MCF 10A (cell line): Measurements from ENCODE around the gene VARS2. TPM values are rescaled to one million over a fixed set of nuclear protein-coding genes. Genes with fewer than 3 reads are reported as not detected.
A peak's percentile ranks its signal among the peaks of the same experiment; 100 is the strongest.

Experiments used
- BruUV-seq: library from RNA; stranded (reverse); fragments of 400-500 nt; replicated peaks from 2 replicates; lab custom pipeline; 2021; lab: Mats Ljungman, UMichigan
- CTCF ChIA-PET: fragments of 300-600 bp; sonication (Branson Sonifier 250); formaldehyde crosslinking; extraction: SDS; loops from one replicate; lab custom pipeline; 2021; ENCODE audit warnings: antibody characterized with exemption, inconsistent platforms; lab: Yijun Ruan, JAX
- POLR2A ChIA-PET: fragments of 300-600, 350-650 bp; sonication (Branson Sonifier 250); formaldehyde crosslinking; extraction: SDS; loops from one replicate; lab custom pipeline; 2020; ENCODE audit warnings: antibody characterized with exemption, inconsistent platforms; lab: Yijun Ruan, JAX
- DNase-seq: peaks from one replicate; pipeline ENCODE4 v3.0.0-alpha.2; 2018; ENCODE audit not compliant: unreplicated experiment
- H3K27ac Mint-ChIP-seq: one replicate; pipeline ENCODE4 v1.8.0; 2022; ENCODE audit warnings: mild to moderate bottlenecking, low read depth, mixed read lengths; ENCODE audit not compliant: unreplicated experiment
- H3K27me3 Mint-ChIP-seq: one replicate; pipeline ENCODE4 v1.8.0; 2022; ENCODE audit warnings: mixed read lengths; ENCODE audit not compliant: insufficient read depth, unreplicated experiment
- H3K36me3 Mint-ChIP-seq: one replicate; pipeline ENCODE4 v1.8.0; 2022; ENCODE audit warnings: mild to moderate bottlenecking, moderate library complexity, mixed read lengths; ENCODE audit not compliant: insufficient read depth, unreplicated experiment
- H3K4me1 Mint-ChIP-seq: one replicate; pipeline ENCODE4 v1.8.0; 2022; ENCODE audit warnings: mixed read lengths; ENCODE audit not compliant: insufficient read depth, unreplicated experiment
- H3K4me3 Mint-ChIP-seq: one replicate; pipeline ENCODE4 v1.8.0; 2022; ENCODE audit warnings: mild to moderate bottlenecking, moderate library complexity, mixed read lengths; ENCODE audit not compliant: unreplicated experiment
- H3K9me3 Mint-ChIP-seq: one replicate; pipeline ENCODE4 v1.8.0; 2022; ENCODE audit warnings: mixed read lengths; ENCODE audit not compliant: unreplicated experiment
- intact Hi-C: fragments of 100-400 bp; cut with micrococcal nuclease; formaldehyde crosslinking; loops from 2 replicates; pipeline ENCODE4 v1.14.1; 2022
- total RNA-seq: library from RNA; stranded (reverse); gene quantifications from 2 replicates; pipeline ENCODE4 v1.2.3, GENCODE V29; 2022
- TF ChIP-seq, protein P1 (sequence below): fragments of 200-600 bp; IDR thresholded peaks from one replicate; pipeline ENCODE4 v1.8.0; 2022; ENCODE audit warnings: antibody characterized with exemption, mild to moderate bottlenecking; ENCODE audit not compliant: unreplicated experiment

VARS2 gene
- total RNA-seq, 1 experiment from 2014 or later: 52.7 TPM

DNA sequence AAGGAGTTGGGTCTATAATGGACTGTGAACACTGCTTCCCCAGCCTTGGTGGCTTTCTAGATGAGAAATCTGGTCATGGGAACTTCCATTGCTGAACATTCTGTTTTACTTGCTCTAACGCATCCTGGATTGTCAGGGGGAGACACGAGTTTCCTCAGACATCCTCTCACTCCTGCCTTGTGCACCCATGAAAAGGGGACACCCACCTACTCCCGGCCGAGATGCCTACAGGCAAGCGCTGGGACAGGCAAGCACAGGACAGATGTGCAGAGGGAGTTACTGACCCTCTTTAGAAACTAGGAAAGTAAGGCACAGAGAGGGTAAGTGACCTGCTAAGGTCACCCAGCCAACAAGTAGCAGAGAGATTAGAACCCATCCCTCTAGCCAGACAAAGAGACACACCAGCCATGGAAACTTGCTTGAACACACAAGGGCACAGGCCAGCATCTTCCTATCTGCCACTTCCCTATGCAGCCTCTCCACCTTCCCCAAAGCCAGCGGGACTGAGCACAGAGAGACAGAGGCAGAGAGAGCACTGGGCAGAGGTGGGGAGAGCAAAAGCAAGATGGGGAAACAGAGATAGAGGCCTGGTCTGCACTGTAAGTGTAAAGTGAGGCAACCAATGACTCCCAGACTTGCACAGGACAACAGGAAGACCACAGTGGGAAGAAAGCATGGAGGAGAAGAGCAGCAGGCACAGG is 18.8 kb downstream of the VARS2 start:
- H3K27ac Mint-ChIP-seq: peak overlapping the region; percentile 83
- intact Hi-C loops: no loop called here
- no peaks in the 10 kb centered on the region for H3K9me3 Mint-ChIP-seq
- no peak for DNase-seq
- TF ChIP-seq, protein P1, sequence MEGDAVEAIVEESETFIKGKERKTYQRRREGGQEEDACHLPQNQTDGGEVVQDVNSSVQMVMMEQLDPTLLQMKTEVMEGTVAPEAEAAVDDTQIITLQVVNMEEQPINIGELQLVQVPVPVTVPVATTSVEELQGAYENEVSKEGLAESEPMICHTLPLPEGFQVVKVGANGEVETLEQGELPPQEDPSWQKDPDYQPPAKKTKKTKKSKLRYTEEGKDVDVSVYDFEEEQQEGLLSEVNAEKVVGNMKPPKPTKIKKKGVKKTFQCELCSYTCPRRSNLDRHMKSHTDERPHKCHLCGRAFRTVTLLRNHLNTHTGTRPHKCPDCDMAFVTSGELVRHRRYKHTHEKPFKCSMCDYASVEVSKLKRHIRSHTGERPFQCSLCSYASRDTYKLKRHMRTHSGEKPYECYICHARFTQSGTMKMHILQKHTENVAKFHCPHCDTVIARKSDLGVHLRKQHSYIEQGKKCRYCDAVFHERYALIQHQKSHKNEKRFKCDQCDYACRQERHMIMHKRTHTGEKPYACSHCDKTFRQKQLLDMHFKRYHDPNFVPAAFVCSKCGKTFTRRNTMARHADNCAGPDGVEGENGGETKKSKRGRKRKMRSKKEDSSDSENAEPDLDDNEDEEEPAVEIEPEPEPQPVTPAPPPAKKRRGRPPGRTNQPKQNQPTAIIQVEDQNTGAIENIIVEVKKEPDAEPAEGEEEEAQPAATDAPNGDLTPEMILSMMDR: no peak
- H3K36me3 Mint-ChIP-seq: no peaks in the 10 kb centered on the region
- no TSS peak for BruUV-seq
- H3K4me1 Mint-ChIP-seq: peaks cover 39% of the 10 kb centered on the region
- no peak overlapping the region for H3K4me3 Mint-ChIP-seq
- H3K27me3 Mint-ChIP-seq: no peaks in the 10 kb centered on the region
- POLR2A ChIA-PET: no interaction called here
- CTCF ChIA-PET: no interaction called here

DNA sequence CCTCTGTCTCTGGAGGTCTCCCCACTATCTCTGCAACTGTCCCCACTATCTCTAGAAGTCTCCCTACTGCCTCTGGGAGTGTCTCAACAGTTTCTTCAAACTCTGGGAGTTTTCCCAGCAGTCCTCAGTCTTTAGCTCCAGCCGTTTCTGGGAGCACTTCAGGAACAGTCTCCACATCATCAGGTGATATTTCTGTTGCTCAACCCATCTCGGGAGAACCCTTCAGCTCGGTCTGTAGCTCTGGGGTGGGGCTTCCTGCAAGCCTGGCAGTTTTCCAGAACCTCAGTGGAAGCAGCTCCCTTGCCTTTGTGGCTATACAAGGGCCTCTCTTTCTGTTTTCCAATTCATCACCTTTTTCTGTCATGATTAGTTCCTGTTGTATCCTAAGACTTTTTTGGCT is 21.0 kb downstream of the VARS2 start:
- peak overlapping the region; percentile 2 for H3K4me3 Mint-ChIP-seq
- H3K27me3 Mint-ChIP-seq: no peaks in the 10 kb centered on the region
- H3K4me1 Mint-ChIP-seq: peaks cover 45% of the 10 kb centered on the region
- TF ChIP-seq, protein P1: no peak
- no peaks in the 10 kb centered on the region for H3K9me3 Mint-ChIP-seq
- peak overlapping the region; percentile 94 for H3K27ac Mint-ChIP-seq
- BruUV-seq: no TSS peak
- intact Hi-C loops: no loop called here
- DNase-seq: peak; percentile 86
- CTCF ChIA-PET: interaction anchor here (0.6 to 2.6 kb wide), 9 partner anchors 9 to 180 kb away, joined by 3 to 16 read pairs (median 6); partner anchors contain the start of genes PSORS1C1 and VARS2
- POLR2A ChIA-PET: interaction anchor here (0.6 to 2.4 kb wide), 17 partner anchors 10 to 181 kb away, joined by 3 to 30 read pairs (median 4); partner anchors contain the start of genes DDR1 and VARS2
- no peaks in the 10 kb centered on the region for H3K36me3 Mint-ChIP-seq

DNA sequence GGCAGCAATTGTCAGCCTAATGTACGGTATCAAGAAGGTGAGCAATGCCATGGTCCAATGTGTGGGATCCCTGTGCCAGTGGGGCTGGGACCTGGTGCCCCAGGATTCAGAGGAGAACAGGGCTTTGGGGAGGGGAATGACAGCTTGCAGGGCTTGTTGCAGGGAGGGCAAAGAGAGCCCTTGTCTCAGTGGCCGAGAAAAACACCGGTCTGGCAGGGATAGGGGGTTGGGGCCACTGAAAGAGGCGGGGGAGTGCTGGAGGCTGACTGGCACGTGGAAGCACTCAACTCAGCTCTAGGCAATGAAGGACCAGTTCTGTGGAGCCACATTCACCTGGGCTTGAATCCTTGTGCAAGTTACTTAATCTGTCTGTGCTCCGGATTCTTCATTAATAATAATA is 23.2 kb downstream of the VARS2 start:
- Mint-ChIP-seq H3K9me3 (no peaks in the 10 kb centered on the region), H3K27ac (no peak overlapping the region), H3K4me1 (peaks cover 47% of the 10 kb centered on the region), H3K4me3 (no peak overlapping the region), H3K27me3 (no peaks in the 10 kb centered on the region), H3K36me3 (no peaks in the 10 kb centered on the region)
- BruUV-seq: no TSS peak
- POLR2A ChIA-PET: interaction anchor here (2.1 kb wide), 1 partner anchor 11 kb away, joined by 14 read pairs; no protein-coding TSS in a partner anchor
- TF ChIP-seq, protein P1: no peak
- intact Hi-C loops: no loop called here
- CTCF ChIA-PET: interaction anchor here (0.5 to 1.0 kb wide), 3 partner anchors 11 to 206 kb away, joined by 4 to 6 read pairs (median 5); no protein-coding TSS in a partner anchor
- no peak for DNase-seq

DNA sequence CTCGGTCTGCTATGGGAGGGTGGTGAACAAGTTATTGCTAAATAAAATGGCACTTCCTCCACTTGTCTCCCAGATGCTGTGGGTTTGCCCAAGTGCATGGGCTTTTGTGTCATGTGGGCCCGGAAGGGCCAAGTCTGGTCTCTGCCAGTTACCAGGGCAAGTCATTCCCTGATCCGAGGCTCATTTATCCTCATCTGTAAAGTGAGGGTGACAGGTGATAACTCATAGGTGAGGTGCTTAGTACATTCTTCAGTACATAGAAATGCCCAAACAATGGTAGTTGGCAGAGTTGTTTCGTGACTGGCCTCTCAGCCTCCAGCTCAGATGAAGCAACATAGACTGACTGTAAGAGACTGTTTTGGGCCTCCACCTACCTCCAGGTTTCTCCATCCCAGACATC is 24.7 kb downstream of the VARS2 start:
- Mint-ChIP-seq H3K36me3 (no peaks in the 10 kb centered on the region), H3K4me3 (no peak overlapping the region), H3K27me3 (no peaks in the 10 kb centered on the region), H3K9me3 (no peaks in the 10 kb centered on the region), H3K27ac (no peak overlapping the region), H3K4me1 (peaks cover 49% of the 10 kb centered on the region)
- CTCF ChIA-PET: interaction anchor here (0.6 to 1.7 kb wide), 3 partner anchors 22 to 132 kb away, joined by 3 to 5 read pairs (median 4); no protein-coding TSS in a partner anchor
- POLR2A ChIA-PET: interaction anchor here (0.5 to 2.1 kb wide), 5 partner anchors 13 to 323 kb away, joined by 3 to 14 read pairs (median 4); no protein-coding TSS in a partner anchor
- TF ChIP-seq, protein P1: no peak
- DNase-seq: peak; percentile 63
- no TSS peak for BruUV-seq
- intact Hi-C loops: no loop called here
